Measurements from ENCODE around the gene MMEL1. TPM values are rescaled to one million over a fixed set of nuclear protein-coding genes. Genes with fewer than 3 reads are reported as not detected.

The MMEL1 gene
- total and polyA plus RNA-seq, 2 donors (not counting 3 experiments of a cell fraction or from before 2014, with no cell fraction given): 1.1 to 1.2 TPM

GRCh38 chr1:2596530-2597333 lies 36.1 kb downstream of the MMEL1 start:
- POLR2A ChIA-PET: no interaction called here

More at GRCh38 chr1:2596530-2597333, 36.1 kb downstream of the MMEL1 start:
- H3K9me1 ChIP-seq (replicated peaks; ENCODE audit: control insufficient read depth, extremely low read depth, insufficient read depth, low read length): no peaks in the 10 kb centered on the region
- H3K4me3 ChIP-seq (replicated peaks in 1 of 3; ENCODE audit: insufficient read depth in 1 of 3, low read depth in 1 of 3, low read length in 3 of 3): no peak overlapping the region
- FAIRE-seq (no peak), DNase-seq (ENCODE audit: low read depth, low spot score) (no peak)
- H2AFZ ChIP-seq (ENCODE audit: low read depth, low read length): no peak overlapping the region
- CTCF ChIA-PET: no interaction called here
- H4K20me1 ChIP-seq (replicated peaks; ENCODE audit: control insufficient read depth, extremely low read depth, insufficient read depth, low read length): no peaks in the 10 kb centered on the region
- no TSS peak for BruUV-seq (replicated peaks)
- intact Hi-C loops (cut with micrococcal nuclease): no loop called here
- H3K4me1 ChIP-seq (ENCODE audit: control insufficient read depth, extremely low read depth, insufficient read depth, low read length): peaks cover 8% of the 10 kb centered on the region
- no peak overlapping the region for H3K4me2 ChIP-seq (ENCODE audit: insufficient read depth, low read length)
- no peaks in the 10 kb centered on the region for H3K79me2 ChIP-seq (ENCODE audit: control insufficient read depth, insufficient read depth, low read length)
- TF ChIP-seq POLR2A (IDR thresholded peaks at IDR 0.05; ENCODE audit: low read depth, low read length) (no peak), EZH2 (IDR thresholded peaks at IDR 0.05; ENCODE audit: borderline replicate concordance, low read depth, low read length, severe bottlenecking) (no peak), MAX (IDR thresholded peaks at IDR 0.05; ENCODE audit: insufficient read depth, insufficient read length) (no peak), JUN (IDR thresholded peaks at IDR 0.05; ENCODE audit: borderline replicate concordance, insufficient read depth, insufficient read length, low read depth) (no peak), GATA2 (IDR thresholded peaks at IDR 0.05; ENCODE audit: insufficient read depth, insufficient read length, low read depth, low read length) (no peak), MYC (IDR thresholded peaks at IDR 0.05; ENCODE audit: low read depth, low read length) (no peak), FOS (IDR thresholded peaks at IDR 0.05; ENCODE audit: borderline replicate concordance, insufficient read depth, low read length) (no peak), CTCF (IDR thresholded peaks at IDR 0.05; ENCODE audit: extremely low read depth in 1 of 2, insufficient read depth in 1 of 2, low read depth in 1 of 2, low read length in 2 of 2) (no peak), POLR2AphosphoS5 (IDR thresholded peaks at IDR 0.05; ENCODE audit: insufficient read depth, low read depth, low read length) (no peak)
- H3K27me3 ChIP-seq (ENCODE audit: control insufficient read depth in 2 of 2, insufficient read depth in 2 of 2, low read length in 2 of 2): no peaks in the 10 kb centered on the region
- no peak overlapping the region for H3K27ac ChIP-seq (ENCODE audit: insufficient read depth, low read depth, low read length)
- H3K9ac ChIP-seq (replicated peaks; ENCODE audit: extremely low read depth, insufficient read depth, low read length): no peak overlapping the region
- no peaks in the 10 kb centered on the region for H3K9me3 ChIP-seq (replicated peaks; ENCODE audit: control insufficient read depth, insufficient read depth, low read length)
- dilution Hi-C loops (cut with MboI; ENCODE audit: extremely low pct_ligation_motif_present, low sequenced_read_pairs): no loop called here
- no peaks in the 10 kb centered on the region for H3K36me3 ChIP-seq (ENCODE audit: control insufficient read depth in 2 of 2, extremely low read depth in 1 of 2, insufficient read depth in 2 of 2, low read length in 2 of 2)

All from endothelial cell of umbilical vein (primary cell).